ENCODE measurements around the gene MAP2K3.

MAP2K3 gene

GRCh38 chr17:21263376-21263775 lies 21.1 kb upstream of the MAP2K3 start:
- Histone ChIP-seq H3K4me3 (ENCODE audit: low read depth, low read length, poor library complexity, severe bottlenecking) (no peak overlapping the region), H4K20me1 (ENCODE audit: insufficient read depth, low read length) (no peaks in the 10 kb centered on the region), H2AFZ (ENCODE audit: low read length) (no peak overlapping the region), H3K79me2 (ENCODE audit: insufficient read depth, low read length) (no peaks in the 10 kb centered on the region), H3F3A (ENCODE audit: insufficient read depth, low read length) (no peaks in the 10 kb centered on the region), H3K9ac (ENCODE audit: low read length) (no peak overlapping the region), H3K9me2 (ENCODE audit: low read depth, low read length) (no peaks in the 10 kb centered on the region), H3K4me1 (ENCODE audit: insufficient read depth, low read length, severe bottlenecking) (peaks cover 13% of the 10 kb centered on the region), H3K36me3 (ENCODE audit: insufficient read depth, low read length) (no peaks in the 10 kb centered on the region), H3K9me3 (ENCODE audit: low read length) (no peaks in the 10 kb centered on the region), H3K27me3 (ENCODE audit: insufficient read depth, low read length) (no peaks in the 10 kb centered on the region), H3K4me2 (ENCODE audit: low read length) (no peak overlapping the region), H3K27ac (ENCODE audit: low read depth, low read length, poor library complexity, severe bottlenecking) (no peak overlapping the region)
- TF ChIP-seq, protein P1, sequence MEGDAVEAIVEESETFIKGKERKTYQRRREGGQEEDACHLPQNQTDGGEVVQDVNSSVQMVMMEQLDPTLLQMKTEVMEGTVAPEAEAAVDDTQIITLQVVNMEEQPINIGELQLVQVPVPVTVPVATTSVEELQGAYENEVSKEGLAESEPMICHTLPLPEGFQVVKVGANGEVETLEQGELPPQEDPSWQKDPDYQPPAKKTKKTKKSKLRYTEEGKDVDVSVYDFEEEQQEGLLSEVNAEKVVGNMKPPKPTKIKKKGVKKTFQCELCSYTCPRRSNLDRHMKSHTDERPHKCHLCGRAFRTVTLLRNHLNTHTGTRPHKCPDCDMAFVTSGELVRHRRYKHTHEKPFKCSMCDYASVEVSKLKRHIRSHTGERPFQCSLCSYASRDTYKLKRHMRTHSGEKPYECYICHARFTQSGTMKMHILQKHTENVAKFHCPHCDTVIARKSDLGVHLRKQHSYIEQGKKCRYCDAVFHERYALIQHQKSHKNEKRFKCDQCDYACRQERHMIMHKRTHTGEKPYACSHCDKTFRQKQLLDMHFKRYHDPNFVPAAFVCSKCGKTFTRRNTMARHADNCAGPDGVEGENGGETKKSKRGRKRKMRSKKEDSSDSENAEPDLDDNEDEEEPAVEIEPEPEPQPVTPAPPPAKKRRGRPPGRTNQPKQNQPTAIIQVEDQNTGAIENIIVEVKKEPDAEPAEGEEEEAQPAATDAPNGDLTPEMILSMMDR (IDR thresholded peaks at IDR 0.05; ENCODE audit: low read length): no peak
- TF ChIP-seq EZH2 (IDR thresholded peaks at IDR 0.05; ENCODE audit: borderline replicate concordance, low read length): no peak

- Histone ChIP-seq H4K20me1 (ENCODE audit: insufficient read depth, low read length) (no peaks in the 10 kb centered on the region), H3K4me1 (ENCODE audit: insufficient read depth, low read length, severe bottlenecking) (peaks cover 30% of the 10 kb centered on the region), H3K9me3 (ENCODE audit: low read length) (no peaks in the 10 kb centered on the region), H3K9me2 (ENCODE audit: low read depth, low read length) (no peaks in the 10 kb centered on the region), H3K79me2 (ENCODE audit: insufficient read depth, low read length) (no peaks in the 10 kb centered on the region), H3F3A (ENCODE audit: insufficient read depth, low read length) (no peaks in the 10 kb centered on the region), H3K9ac (ENCODE audit: low read length) (peak overlapping the region; percentile 43), H3K4me2 (ENCODE audit: low read length) (peak overlapping the region; percentile 23), H3K27ac (ENCODE audit: low read depth, low read length, poor library complexity, severe bottlenecking) (peak overlapping the region; percentile 88), H2AFZ (ENCODE audit: low read length) (no peak overlapping the region), H3K4me3 (ENCODE audit: low read depth, low read length, poor library complexity, severe bottlenecking) (no peak overlapping the region), H3K36me3 (ENCODE audit: insufficient read depth, low read length) (no peaks in the 10 kb centered on the region), H3K27me3 (ENCODE audit: insufficient read depth, low read length) (no peaks in the 10 kb centered on the region)
- TF ChIP-seq, protein P1 (IDR thresholded peaks at IDR 0.05; ENCODE audit: low read length): no peak
- no peak for TF ChIP-seq EZH2 (IDR thresholded peaks at IDR 0.05; ENCODE audit: borderline replicate concordance, low read length)
These were observed 15.8 kb upstream of the MAP2K3 start for GRCh38 chr17:21268596-21269188.

GRCh38 chr17:21269394-21269793 lies 15.1 kb upstream of the MAP2K3 start:
- Histone ChIP-seq H3F3A (ENCODE audit: insufficient read depth, low read length) (no peaks in the 10 kb centered on the region), H3K36me3 (ENCODE audit: insufficient read depth, low read length) (no peaks in the 10 kb centered on the region), H3K9ac (ENCODE audit: low read length) (no peak overlapping the region), H3K9me2 (ENCODE audit: low read depth, low read length) (no peaks in the 10 kb centered on the region), H3K4me3 (ENCODE audit: low read depth, low read length, poor library complexity, severe bottlenecking) (no peak overlapping the region), H3K27ac (ENCODE audit: low read depth, low read length, poor library complexity, severe bottlenecking) (peak overlapping the region; percentile 88), H3K79me2 (ENCODE audit: insufficient read depth, low read length) (no peaks in the 10 kb centered on the region), H4K20me1 (ENCODE audit: insufficient read depth, low read length) (no peaks in the 10 kb centered on the region), H3K4me2 (ENCODE audit: low read length) (no peak overlapping the region), H3K4me1 (ENCODE audit: insufficient read depth, low read length, severe bottlenecking) (peaks cover 33% of the 10 kb centered on the region), H2AFZ (ENCODE audit: low read length) (no peak overlapping the region), H3K27me3 (ENCODE audit: insufficient read depth, low read length) (no peaks in the 10 kb centered on the region), H3K9me3 (ENCODE audit: low read length) (no peaks in the 10 kb centered on the region)
- TF ChIP-seq EZH2 (IDR thresholded peaks at IDR 0.05; ENCODE audit: borderline replicate concordance, low read length): no peak
- TF ChIP-seq, protein P1 (IDR thresholded peaks at IDR 0.05; ENCODE audit: low read length): no peak

Data from OCI-LY1 (cell line).